Mucosa of rectum (tissue), 2 donors: ENCODE results near the gene TNNI3K.

ENCODE experiments used
- H3K27ac ChIP-seq, 2 donors: one replicate each; pipeline ENCODE4 v1.7.0; 2013; ENCODE audit warnings: inconsistent platforms in 2 of 2, low read depth in 2 of 2, low read length in 2 of 2
- H3K27me3 ChIP-seq, 2 donors: one replicate each; pipeline ENCODE4 v1.7.0; 2013; ENCODE audit warnings: low read length in 2 of 2; ENCODE audit not compliant: control insufficient read depth in 2 of 2, insufficient read depth in 2 of 2
- H3K36me3 ChIP-seq, 2 donors: one replicate each; pipeline ENCODE4 v1.7.0; 2013; ENCODE audit warnings: low read length in 2 of 2; ENCODE audit not compliant: control insufficient read depth in 2 of 2, insufficient read depth in 2 of 2
- H3K4me1 ChIP-seq, 2 donors: one replicate each; pipeline ENCODE4 v1.7.0; 2013; ENCODE audit warnings: low read length in 2 of 2, mild to moderate bottlenecking in 1 of 2; ENCODE audit not compliant: control insufficient read depth in 2 of 2, insufficient read depth in 2 of 2
- H3K4me3 ChIP-seq, 2 donors: one replicate each; pipeline ENCODE4 v1.7.0; 2013; ENCODE audit warnings: low read length in 2 of 2
- H3K9ac ChIP-seq, 2 donors: one replicate each; pipeline ENCODE4 v1.7.0; 2013; ENCODE audit warnings: low read length in 2 of 2, low read depth in 1 of 2, mild to moderate bottlenecking in 1 of 2
- H3K9me3 ChIP-seq, 2 donors: one replicate each; pipeline ENCODE4 v1.7.0; 2013; ENCODE audit warnings: low read length in 2 of 2; ENCODE audit not compliant: control insufficient read depth in 2 of 2
- donor health status: healthy.
- donor health status: Normal muscosa, but diverticular disease.

Gene TNNI3K

GRCh38 chr1:74235153-74235552 is at the start of gene TNNI3K:
Gene TNNI3K (plus strand): TSS chr1:74235387. CDS start chr1:74235452, 65 bp downstream.
- H3K27ac ChIP-seq: no peak within 1 kb of the TSS
- no peaks in the 10 kb centered on the region for H3K36me3 ChIP-seq
- H3K9ac ChIP-seq: no peak within 1 kb of the TSS
- H3K27me3 ChIP-seq: no peaks in the 10 kb centered on the region
- H3K9me3 ChIP-seq: no peaks in the 10 kb centered on the region
- H3K4me1 ChIP-seq: no peaks in the 10 kb centered on the region
- H3K4me3 ChIP-seq: no peak within 1 kb of the TSS

GRCh38 chr1:74193908-74194307 is 41.3 kb upstream of the TNNI3K start:
- Histone ChIP-seq H3K27ac (no peak overlapping the region), H3K36me3 (no peaks in the 10 kb centered on the region), H3K9me3 (no peaks in the 10 kb centered on the region), H3K9ac (no peak overlapping the region), H3K4me3 (no peak overlapping the region), H3K27me3 (no peaks in the 10 kb centered on the region), H3K4me1 (no peaks in the 10 kb centered on the region)

- Histone ChIP-seq H3K27me3 (no peaks in the 10 kb centered on the region), H3K9me3 (no peaks in the 10 kb centered on the region), H3K27ac (no peak overlapping the region), H3K4me3 (no peak overlapping the region), H3K36me3 (no peaks in the 10 kb centered on the region), H3K9ac (no peak overlapping the region), H3K4me1 (peaks cover 0 to 4% of the 10 kb centered on the region in 2 donors)
Observed at GRCh38 chr1:74195339-74195738, 39.8 kb upstream of the TNNI3K start.

GRCh38 chr1:74197255-74197654 is 37.9 kb upstream of the TNNI3K start:
- H3K36me3 ChIP-seq: peaks cover 4 to 6% of the 10 kb centered on the region in 2 donors
- no peak overlapping the region for H3K9ac ChIP-seq
- H3K27me3 ChIP-seq: no peaks in the 10 kb centered on the region
- no peak overlapping the region for H3K27ac ChIP-seq
- peaks cover 0 to 4% of the 10 kb centered on the region in 2 donors for H3K4me1 ChIP-seq
- no peaks in the 10 kb centered on the region for H3K9me3 ChIP-seq
- peak overlapping the region; percentile 97 to 100 for H3K4me3 ChIP-seq

- Histone ChIP-seq H3K27ac (peak within 1 kb of the TSS; percentile 86 to 93), H3K9me3 (no peaks in the 10 kb centered on the region), H3K4me1 (peaks cover 0 to 4% of the 10 kb centered on the region in 2 donors), H3K27me3 (no peaks in the 10 kb centered on the region), H3K4me3 (peak within 1 kb of the TSS; percentile 97 to 100), H3K9ac (peak within 1 kb of the TSS; percentile 89 to 96), H3K36me3 (peaks cover 4 to 6% of the 10 kb centered on the region in 2 donors)
Observed at GRCh38 chr1:74197657-74198552, 37.3 kb upstream of the TNNI3K start, which contains the start of the genes FPGT and LRRIQ3. Gene FPGT (plus strand): TSS chr1:74198242. CDS start chr1:74198279, 37 bp downstream. Gene LRRIQ3 (minus strand): TSS chr1:74198176. CDS start chr1:74183684, 14,492 bp downstream.

- Histone ChIP-seq H3K9ac (no peak overlapping the region), H3K27me3 (no peaks in the 10 kb centered on the region), H3K36me3 (peaks cover 4 to 9% of the 10 kb centered on the region in 2 donors), H3K4me1 (peaks cover 0 to 4% of the 10 kb centered on the region in 2 donors), H3K4me3 (peak overlapping the region in 1 of 2 donors; percentile 97), H3K9me3 (no peaks in the 10 kb centered on the region), H3K27ac (no peak overlapping the region)
Observed at GRCh38 chr1:74199504-74199903, 35.7 kb upstream of the TNNI3K start.

GRCh38 chr1:74205266-74205665 is 29.9 kb upstream of the TNNI3K start:
- H3K27ac ChIP-seq: no peak overlapping the region

GRCh38 chr1:74215229-74215628 is 20.0 kb upstream of the TNNI3K start:
- Histone ChIP-seq H3K9me3 (no peaks in the 10 kb centered on the region), H3K27ac (no peak overlapping the region), H3K4me1 (no peaks in the 10 kb centered on the region), H3K27me3 (no peaks in the 10 kb centered on the region), H3K36me3 (no peaks in the 10 kb centered on the region), H3K4me3 (no peak overlapping the region), H3K9ac (no peak overlapping the region)

More at GRCh38 chr1:74205266-74205665, 29.9 kb upstream of the TNNI3K start:
- peaks cover 13 to 19% of the 10 kb centered on the region in 2 donors for H3K36me3 ChIP-seq
- H3K4me1 ChIP-seq: no peaks in the 10 kb centered on the region
- H3K27me3 ChIP-seq: no peaks in the 10 kb centered on the region
- H3K9me3 ChIP-seq: no peaks in the 10 kb centered on the region
- no peak overlapping the region for H3K9ac ChIP-seq
- no peak overlapping the region for H3K4me3 ChIP-seq

- no peaks in the 10 kb centered on the region for H3K27me3 ChIP-seq
- no peak overlapping the region for H3K27ac ChIP-seq
- peaks cover 0 to 6% of the 10 kb centered on the region in 2 donors for H3K9me3 ChIP-seq
- no peak overlapping the region for H3K9ac ChIP-seq
- H3K4me1 ChIP-seq: no peaks in the 10 kb centered on the region
- no peak overlapping the region for H3K4me3 ChIP-seq
- no peaks in the 10 kb centered on the region for H3K36me3 ChIP-seq
Observed at GRCh38 chr1:74222701-74223100, 12.5 kb upstream of the TNNI3K start.

GRCh38 chr1:74223453-74223852 is 11.7 kb upstream of the TNNI3K start:
- H3K9me3 ChIP-seq: peaks cover 0 to 6% of the 10 kb centered on the region in 2 donors
- H3K36me3 ChIP-seq: no peaks in the 10 kb centered on the region
- no peaks in the 10 kb centered on the region for H3K4me1 ChIP-seq
- H3K9ac ChIP-seq: no peak overlapping the region
- no peaks in the 10 kb centered on the region for H3K27me3 ChIP-seq
- no peak overlapping the region for H3K27ac ChIP-seq
- no peak overlapping the region for H3K4me3 ChIP-seq
